Hepatocyte (in vitro differentiated cells): ENCODE measurements around the gene UROC1.

ENCODE experiments used
- CTCF ChIP-seq: fragments of 200-600 bp; sonication (generic); IDR thresholded peaks from 2 replicates; pipeline ENCODE4 v1.5.1; 2016; ENCODE audit warnings: antibody characterized with exemption, mild to moderate bottlenecking; ENCODE audit not compliant: poor library complexity
- EZH2 ChIP-seq: fragments of 200-600 bp; sonication (generic); IDR thresholded peaks from 2 replicates; pipeline ENCODE4 v1.6.1; 2016; ENCODE audit warnings: antibody characterized with exemption, mild to moderate bottlenecking, borderline replicate concordance
- EZH2phosphoT487 ChIP-seq: fragments of 200-600 bp; sonication (generic); IDR thresholded peaks from one replicate; pipeline ENCODE4 v1.6.1; 2018; ENCODE audit warnings: antibody characterized with exemption, mild to moderate bottlenecking, low read depth, moderate library complexity; ENCODE audit not compliant: unreplicated experiment, severe bottlenecking

- TF ChIP-seq CTCF (no peak), EZH2phosphoT487 (no peak), EZH2 (no peak)
These were observed 50.5 kb downstream of the UROC1 start for GRCh38 chr3:126466886-126467610.
